Fibroblast of mammary gland (primary cell): Measurements from ENCODE around the gene SAA2.

ENCODE experiments used
- DNase-seq: peaks from one replicate; pipeline ENCODE4 v3.0.0-alpha.2; 2010; ENCODE audit warnings: low read depth
- H3K4me3 ChIP-seq: 2 replicates; pipeline ENCODE4 v1.5.1; 2011; ENCODE audit warnings: low read depth, mild to moderate bottlenecking, low read length, moderate library complexity; ENCODE audit not compliant: control insufficient read depth
- TF ChIP-seq, protein P1 (sequence below): conservative IDR thresholded peaks from 2 replicates; pipeline ENCODE4 v1.5.1; 2011; ENCODE audit warnings: low read depth, low read length, inconsistent platforms; ENCODE audit not compliant: control insufficient read depth, insufficient read depth

The SAA2 gene

DNA sequence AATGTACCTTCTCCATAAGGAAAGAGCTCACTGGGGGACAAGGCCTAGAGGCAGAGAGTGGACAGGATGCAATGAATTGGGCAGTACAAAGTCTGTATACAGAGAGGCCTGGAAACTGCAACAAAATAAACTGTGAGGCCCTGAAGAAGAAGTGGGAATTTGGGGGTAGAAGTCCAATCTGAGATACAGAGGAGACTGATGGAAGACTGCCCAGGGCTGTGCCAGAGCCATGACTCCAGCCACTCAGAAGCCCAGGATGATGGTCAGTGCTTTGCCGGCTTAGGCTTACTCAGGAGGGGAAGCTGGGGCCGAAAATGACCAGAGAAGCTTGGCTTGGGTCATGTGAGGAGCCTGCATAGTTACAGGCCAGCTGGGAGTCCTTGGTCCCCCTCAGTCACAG lies 17.6 kb downstream of the SAA2 start:
- TF ChIP-seq, protein P1, sequence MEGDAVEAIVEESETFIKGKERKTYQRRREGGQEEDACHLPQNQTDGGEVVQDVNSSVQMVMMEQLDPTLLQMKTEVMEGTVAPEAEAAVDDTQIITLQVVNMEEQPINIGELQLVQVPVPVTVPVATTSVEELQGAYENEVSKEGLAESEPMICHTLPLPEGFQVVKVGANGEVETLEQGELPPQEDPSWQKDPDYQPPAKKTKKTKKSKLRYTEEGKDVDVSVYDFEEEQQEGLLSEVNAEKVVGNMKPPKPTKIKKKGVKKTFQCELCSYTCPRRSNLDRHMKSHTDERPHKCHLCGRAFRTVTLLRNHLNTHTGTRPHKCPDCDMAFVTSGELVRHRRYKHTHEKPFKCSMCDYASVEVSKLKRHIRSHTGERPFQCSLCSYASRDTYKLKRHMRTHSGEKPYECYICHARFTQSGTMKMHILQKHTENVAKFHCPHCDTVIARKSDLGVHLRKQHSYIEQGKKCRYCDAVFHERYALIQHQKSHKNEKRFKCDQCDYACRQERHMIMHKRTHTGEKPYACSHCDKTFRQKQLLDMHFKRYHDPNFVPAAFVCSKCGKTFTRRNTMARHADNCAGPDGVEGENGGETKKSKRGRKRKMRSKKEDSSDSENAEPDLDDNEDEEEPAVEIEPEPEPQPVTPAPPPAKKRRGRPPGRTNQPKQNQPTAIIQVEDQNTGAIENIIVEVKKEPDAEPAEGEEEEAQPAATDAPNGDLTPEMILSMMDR, result no peak
- H3K4me3 ChIP-seq, result no peak overlapping the region
- no peak for DNase-seq

DNA sequence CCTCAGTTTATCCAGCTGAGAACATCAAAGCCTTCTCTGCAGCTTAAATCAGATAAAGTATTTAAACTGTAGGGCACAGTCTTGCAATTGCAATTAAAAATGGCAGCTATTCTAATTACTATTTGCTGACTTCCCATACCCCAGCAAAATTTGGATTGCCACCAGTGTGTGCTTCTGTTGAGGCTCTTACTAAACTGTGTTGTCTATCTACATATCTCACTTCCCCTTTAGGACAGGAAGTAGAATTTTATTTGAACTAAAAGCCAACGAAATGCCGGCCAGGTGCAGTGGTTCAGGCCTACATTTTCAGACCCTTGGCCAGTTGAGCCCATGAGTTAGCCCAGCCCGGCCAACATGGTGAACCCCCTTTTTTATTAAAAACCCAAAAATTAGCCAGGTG lies 19.0 kb downstream of the SAA2 start:
- no peak for DNase-seq
- no peak overlapping the region for H3K4me3 ChIP-seq
- TF ChIP-seq, protein P1, result no peak

DNA sequence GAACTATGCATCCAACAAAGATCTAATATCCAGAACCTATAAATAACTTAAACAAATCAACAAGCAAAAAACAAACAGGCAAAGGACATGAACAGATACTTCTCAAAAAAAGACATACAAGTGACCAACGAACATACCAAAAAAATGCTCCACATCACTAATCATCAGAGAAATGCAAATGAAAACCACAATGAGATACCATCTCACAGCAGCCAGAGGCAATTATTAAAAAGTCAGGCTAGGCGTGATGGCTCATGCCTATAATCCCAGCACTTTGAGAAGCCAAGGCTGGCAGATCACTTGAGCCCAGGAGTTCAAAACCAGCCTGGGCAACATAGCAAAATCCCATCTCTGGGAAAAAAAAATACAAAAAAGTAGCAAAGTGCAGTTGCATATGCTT lies 22.6 kb downstream of the SAA2 start:
- TF ChIP-seq, protein P1, result no peak
- H3K4me3 ChIP-seq, result no peak overlapping the region
- DNase-seq, result no peak

DNA sequence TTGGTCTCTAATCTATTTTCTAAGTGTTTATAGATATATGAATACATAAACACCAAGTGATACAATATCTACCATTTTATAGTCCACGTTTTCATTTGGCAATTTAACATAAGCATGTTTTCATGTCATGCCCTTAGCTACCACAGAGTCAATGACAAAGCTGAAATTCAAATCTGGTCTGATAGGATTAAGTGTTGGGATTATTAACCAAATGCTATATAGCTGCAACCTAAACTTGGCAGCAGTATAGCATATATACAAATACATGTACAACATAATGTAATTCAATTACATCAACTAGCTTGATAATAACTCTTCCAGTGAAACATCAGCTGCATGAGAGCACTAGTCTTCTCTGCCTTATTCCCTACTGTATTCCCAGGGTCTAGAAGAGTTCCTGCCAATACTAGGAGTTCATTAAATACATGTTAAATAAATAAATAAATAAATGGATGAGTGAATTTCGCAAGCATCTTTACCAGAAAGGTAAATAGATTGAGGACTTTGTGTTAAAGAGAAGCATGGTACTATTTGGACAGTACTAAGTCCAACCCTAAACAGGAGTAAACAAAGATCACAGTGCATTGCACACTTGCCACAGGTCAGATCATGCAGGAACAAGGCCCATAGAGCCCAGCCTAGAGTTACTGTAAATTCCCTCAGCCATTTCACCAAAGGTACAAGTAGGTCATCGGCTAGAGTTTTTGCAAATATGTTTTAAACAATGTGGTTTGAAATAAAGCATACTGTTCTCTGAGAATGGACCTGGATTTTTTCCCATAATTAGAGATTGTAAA lies 24.7 kb downstream of the SAA2 start:
- H3K4me3 ChIP-seq, result no peak overlapping the region
- DNase-seq, result no peak
- TF ChIP-seq, protein P1, result no peak

DNA sequence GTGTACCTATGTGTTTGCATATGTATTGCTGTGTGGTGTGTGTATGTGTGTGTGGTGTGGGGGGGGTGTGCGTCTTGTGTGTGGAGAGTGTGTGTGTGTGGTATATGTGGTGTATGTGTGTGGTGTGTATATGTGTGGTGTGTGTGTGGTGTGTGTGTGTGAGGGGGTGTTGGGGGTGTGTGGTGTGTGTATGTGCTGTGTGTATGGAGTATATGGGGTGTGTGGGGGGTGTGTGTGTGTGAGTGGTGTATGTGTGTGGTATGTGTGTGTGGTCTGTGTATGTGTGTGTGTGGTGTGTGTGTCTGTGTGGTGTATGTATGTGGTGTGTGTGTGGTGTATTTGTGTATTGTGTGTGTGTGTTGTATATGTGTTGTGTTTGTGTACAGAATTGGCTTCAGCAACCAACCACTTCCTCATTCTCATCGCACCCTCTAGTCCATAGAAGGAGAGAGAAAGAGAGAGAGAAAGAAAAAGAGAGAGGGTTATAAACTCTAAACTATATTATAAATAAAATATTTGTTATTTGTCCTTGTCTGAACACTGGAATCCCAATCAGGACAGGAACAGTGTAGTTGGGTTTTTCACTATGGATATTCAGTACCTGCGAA lies 25.6 kb downstream of the SAA2 start:
- TF ChIP-seq, protein P1, result no peak
- DNase-seq, result no peak
- H3K4me3 ChIP-seq, result no peak overlapping the region

DNA sequence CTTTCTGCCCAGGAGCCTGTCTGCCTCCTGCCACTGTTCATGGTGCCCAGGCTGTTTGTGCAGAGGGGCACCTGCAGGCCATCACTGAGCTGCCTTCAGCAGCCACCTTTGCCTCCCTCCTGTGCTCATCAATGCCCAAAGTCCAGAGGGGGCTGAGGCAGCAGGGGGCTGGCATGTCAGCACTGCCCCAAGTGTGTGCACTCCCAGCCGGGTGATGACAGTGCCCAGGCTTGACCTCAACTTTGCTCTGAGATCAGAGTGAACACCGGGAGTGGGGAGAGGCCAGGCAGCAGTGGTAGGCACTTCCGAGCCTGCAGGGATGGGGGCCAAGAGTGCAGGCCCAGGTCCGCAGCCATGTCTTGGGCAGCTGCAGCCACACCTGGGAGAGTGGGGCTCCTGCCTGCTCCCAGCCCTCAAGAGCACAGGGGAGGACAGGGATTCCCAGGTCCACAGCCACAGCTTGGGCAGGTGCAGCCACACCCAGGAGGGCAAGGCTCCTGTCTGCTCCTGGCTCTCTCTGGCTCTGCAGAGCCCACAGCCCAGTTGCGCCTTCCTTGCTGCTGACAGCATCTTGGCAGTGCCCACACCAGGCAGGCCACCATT lies 27.1 kb downstream of the SAA2 start:
- TF ChIP-seq, protein P1, result no peak
- no peak overlapping the region for H3K4me3 ChIP-seq
- no peak for DNase-seq
